Measurements from ENCODE around the gene L3MBTL3.

GRCh38 chr6:130118236-130118635 lies 99.9 kb downstream of the L3MBTL3 start:
- TF ChIP-seq EZH2 (IDR thresholded peaks at IDR 0.05; ENCODE audit: low read length, unreplicated experiment): no peak
- TF ChIP-seq, protein P1, sequence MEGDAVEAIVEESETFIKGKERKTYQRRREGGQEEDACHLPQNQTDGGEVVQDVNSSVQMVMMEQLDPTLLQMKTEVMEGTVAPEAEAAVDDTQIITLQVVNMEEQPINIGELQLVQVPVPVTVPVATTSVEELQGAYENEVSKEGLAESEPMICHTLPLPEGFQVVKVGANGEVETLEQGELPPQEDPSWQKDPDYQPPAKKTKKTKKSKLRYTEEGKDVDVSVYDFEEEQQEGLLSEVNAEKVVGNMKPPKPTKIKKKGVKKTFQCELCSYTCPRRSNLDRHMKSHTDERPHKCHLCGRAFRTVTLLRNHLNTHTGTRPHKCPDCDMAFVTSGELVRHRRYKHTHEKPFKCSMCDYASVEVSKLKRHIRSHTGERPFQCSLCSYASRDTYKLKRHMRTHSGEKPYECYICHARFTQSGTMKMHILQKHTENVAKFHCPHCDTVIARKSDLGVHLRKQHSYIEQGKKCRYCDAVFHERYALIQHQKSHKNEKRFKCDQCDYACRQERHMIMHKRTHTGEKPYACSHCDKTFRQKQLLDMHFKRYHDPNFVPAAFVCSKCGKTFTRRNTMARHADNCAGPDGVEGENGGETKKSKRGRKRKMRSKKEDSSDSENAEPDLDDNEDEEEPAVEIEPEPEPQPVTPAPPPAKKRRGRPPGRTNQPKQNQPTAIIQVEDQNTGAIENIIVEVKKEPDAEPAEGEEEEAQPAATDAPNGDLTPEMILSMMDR (conservative IDR thresholded peaks at IDR 0.05; ENCODE audit: low read depth, low read length): no peak
